K562 (cell line): ENCODE data around the gene ARMH3. TPM values are rescaled to one million over a fixed set of nuclear protein-coding genes. Genes with fewer than 3 reads are reported as not detected.

Source experiments
- ATAC-seq: fragments of 200-7000 bp; cut with Tn5 transposase; 3 replicates; pipeline ENCODE4 v1.9.1; 2020; ENCODE audit warnings: moderate library complexity
- BruUV-seq: library from RNA; stranded (reverse); fragments of 400-500 nt; replicated peaks from 2 replicates; lab custom pipeline; 2021; lab: Mats Ljungman, UMichigan
- CTCF ChIA-PET: fragments of 300-600 bp; formaldehyde crosslinking; extraction: SDS; loops from one replicate; lab custom pipeline; 2021; ENCODE audit warnings: low intra/inter-chr PET ratio; lab: Yijun Ruan, JAX
- POLR2A ChIA-PET: fragments of 300-600, 350-650 bp; sonication (Branson Sonifier 250); formaldehyde crosslinking; extraction: SDS; loops from one replicate; lab custom pipeline; 2021; ENCODE audit warnings: antibody characterized with exemption, inconsistent platforms; lab: Yijun Ruan, JAX
- DNase-seq, 4 experiments: peaks; one replicate each; pipeline versions ENCODE4 v3.0.0 to v3.0.0-alpha.2; 2011 to 2018; ENCODE audit warnings: low spot score in 3 of 4, mixed read lengths in 3 of 4; ENCODE audit errors: extremely low read depth in 1 of 4
- FAIRE-seq: peaks from 2 replicates; lab custom pipeline; 2011; peaks lifted over from hg19 to GRCh38; lab: Jason Lieb, UNC
- H2AFZ ChIP-seq: 2 replicates; pipeline ENCODE4 v1.6.0; 2011; ENCODE audit warnings: low read depth, low read length, control low read depth, inconsistent platforms
- H3K27ac ChIP-seq: fragments of 200-600 bp; 3 replicates; pipeline ENCODE4 v1.8.0; 2011; ENCODE audit warnings: low read depth, mild to moderate bottlenecking, control low read depth, inconsistent platforms, low read length, moderate library complexity, mixed read lengths; ENCODE audit errors: extremely low read depth
- H3K27me3 ChIP-seq, 2 experiments: fragments of 300-600 bp in 1 of 2; 2 replicates in 1 of 2; 3 replicates in 1 of 2; pipeline versions ENCODE4 v1.6.0 to v1.8.0; 2011; ENCODE audit warnings: inconsistent platforms in 2 of 2, low read length in 2 of 2, mild to moderate bottlenecking in 1 of 2, mixed read lengths in 1 of 2, moderate library complexity in 1 of 2; ENCODE audit not compliant: control insufficient read depth in 2 of 2, insufficient read depth in 2 of 2
- H3K36me3 ChIP-seq: fragments of 300-600 bp; 3 replicates; pipeline ENCODE4 v1.8.0; 2011; ENCODE audit warnings: mild to moderate bottlenecking, low read length, inconsistent platforms; ENCODE audit not compliant: control insufficient read depth, insufficient read depth
- H3K4me1 ChIP-seq, 2 experiments: fragments of 200-600 bp in 1 of 2; replicated peaks in 1 of 2; 2 replicates in 1 of 2; 3 replicates in 1 of 2; pipeline versions ENCODE4 v1.5.1 to v1.8.0; 2011; ENCODE audit warnings: inconsistent platforms in 2 of 2, low read length in 2 of 2, mild to moderate bottlenecking in 1 of 2, mixed read lengths in 1 of 2, moderate library complexity in 1 of 2; ENCODE audit not compliant: control insufficient read depth in 2 of 2, insufficient read depth in 2 of 2
- H3K4me2 ChIP-seq: 2 replicates; pipeline ENCODE4 v1.6.1; 2011; ENCODE audit warnings: low read length, control low read depth, inconsistent platforms, mixed read lengths; ENCODE audit not compliant: insufficient read depth
- H3K4me3 ChIP-seq: fragments of 200-600 bp; sonication (generic), shearing (Covaris generic); 2 replicates; pipeline ENCODE4 v1.5.1; 2016; ENCODE audit warnings: control low read depth, inconsistent platforms
- H3K79me2 ChIP-seq: fragments of 200-600 bp; 3 replicates; pipeline ENCODE4 v1.8.0; 2011; ENCODE audit warnings: low read length, inconsistent platforms; ENCODE audit not compliant: control insufficient read depth, insufficient read depth
- H3K9ac ChIP-seq, 2 experiments: 2 replicates each; pipeline versions ENCODE4 v1.6.0 to v1.6.1; 2011; ENCODE audit warnings: low read depth in 2 of 2, low read length in 2 of 2, control low read depth in 1 of 2, inconsistent platforms in 1 of 2, mild to moderate bottlenecking in 1 of 2, mixed read lengths in 1 of 2; ENCODE audit not compliant: insufficient read depth in 1 of 2
- H3K9me1 ChIP-seq: one replicate; pipeline ENCODE4 v1.6.0; 2011; ENCODE audit warnings: inconsistent platforms, mild to moderate bottlenecking, low read length, moderate library complexity; ENCODE audit not compliant: control insufficient read depth, insufficient read depth
- H3K9me3 ChIP-seq: replicated peaks from 2 replicates; pipeline ENCODE4 v1.5.1; 2011; ENCODE audit warnings: low read depth, low read length, inconsistent platforms; ENCODE audit not compliant: control insufficient read depth, insufficient read depth
- H4K20me1 ChIP-seq: replicated peaks from 2 replicates; pipeline ENCODE4 v1.6.1; 2011; ENCODE audit warnings: low read length, inconsistent platforms, mixed read lengths; ENCODE audit not compliant: control insufficient read depth, insufficient read depth
- FOS ChIP-seq: IDR thresholded peaks from 3 replicates; pipeline ENCODE4 v1.6.1; 2011; ENCODE audit not compliant: insufficient read length; ENCODE audit errors: extremely low read depth
- GABPA ChIP-seq: fragments of 200-800 bp; sonication (Bioruptor generic); conservative IDR thresholded peaks from 2 replicates; pipeline ENCODE4 v1.6.1; 2016; ENCODE audit warnings: low read depth, missing genetic modification characterization, missing compliant biosample characterization
- NFIX ChIP-seq: fragments of 250-450 bp; sonication (Bioruptor Pico); IDR thresholded peaks from 2 replicates; pipeline ENCODE4 v1.4.0; 2020; ENCODE audit warnings: low read depth, mild to moderate bottlenecking, moderate library complexity
- PHF21A ChIP-seq: fragments of 450-650 bp; IDR thresholded peaks from 2 replicates; pipeline ENCODE4 v1.6.1; 2017; ENCODE audit warnings: low read depth, borderline replicate concordance
- TAL1 ChIP-seq: fragments of 450-650 bp; IDR thresholded peaks from 2 replicates; pipeline ENCODE4 v1.6.1; 2016; ENCODE audit warnings: mild to moderate bottlenecking
- ZNF140 ChIP-seq: fragments of 250-450 bp; sonication (Bioruptor Pico); IDR thresholded peaks from 2 replicates; pipeline ENCODE4 v1.8.0; 2021; ENCODE audit warnings: moderate library complexity, mild to moderate bottlenecking, inconsistent platforms
- ZNF507 ChIP-seq: conservative IDR thresholded peaks from 2 replicates; pipeline ENCODE4 v1.6.1; 2017; ENCODE audit warnings: missing genetic modification characterization, missing compliant biosample characterization
- ZNF586 ChIP-seq: fragments of 450-650 bp; formaldehyde crosslinking; conservative IDR thresholded peaks from 2 replicates; pipeline ENCODE4 v1.4.0; 2020; ENCODE audit warnings: mild to moderate bottlenecking, moderate library complexity
- WGBS: fragments of 100-300 bp; shearing (Covaris generic); methylation state at CpG from one replicate; pipeline ENCODE4 v1.1.6; 2016; ENCODE audit warnings: low coverage, mixed read lengths; ENCODE audit not compliant: insufficient coverage; ENCODE audit errors: missing lambda C conversion rate; 5-methylcytosine and 5-hydroxymethylcytosine counted together
- in situ Hi-C: fragments of 300-500 bp; cut with MboI; formaldehyde crosslinking; loops from 4 replicates; pipeline ENCODE4 v1.15.0; 2018; ENCODE audit warnings: inconsistent platforms, mixed read lengths
- intact Hi-C: fragments of 100-400 bp; cut with micrococcal nuclease; formaldehyde crosslinking; loops from 2 replicates; pipeline ENCODE4 v1.14.2; 2022
- polyA plus RNA-seq, 8 experiments: library from polyadenylated mRNA; depleted of rRNA in 4 of 8; stranded (reverse) in 5 of 8; unstranded in 3 of 8; fragments of >200 nt; fragmentation: Nextera tagmentation in 2 of 8; fragmentation: Illumina TruSeq in 1 of 8; extraction: Ambion mirVana in 2 of 8; extraction: Trizol in 1 of 8; gene quantifications; 2 replicates each; pipeline versions ENCODE4 v1.2.1 to v1.2.3, GENCODE V29; 2011 to 2014; ENCODE audit warnings: inconsistent platforms in 1 of 8, missing spikeins in 1 of 8
- total RNA-seq, 7 experiments: library from RNA; depleted of rRNA in 6 of 7; stranded (reverse); fragments of >200 nt in 6 of 7; fragmentation: Illumina TruSeq in 2 of 7; extraction: Trizol in 2 of 7; gene quantifications; 2 replicates each; pipeline versions ENCODE4 v1.2.1 to v1.2.3, GENCODE V29; 2011 to 2021; ENCODE audit warnings: low replicate concordance in 1 of 7
- TF ChIP-seq, protein P1 (sequence below): fragments of 450-650 bp; IDR thresholded peaks from 2 replicates; pipeline ENCODE4 v1.6.1; 2016; ENCODE audit warnings: missing biosample characterization, missing genetic modification characterization
- TF ChIP-seq, protein P2 (sequence below), 2 experiments: fragments of 450-650 bp; conservative IDR thresholded peaks; 2 replicates each; pipeline ENCODE4 v1.6.1; 2017; ENCODE audit warnings: mild to moderate bottlenecking in 2 of 2, moderate library complexity in 2 of 2

Gene ARMH3
- total and polyA plus RNA-seq, 9 of the 15 experiments (the other 6 are each of a cell fraction or from before 2014, with no cell fraction given), result 0.29 to 0.73 TPM; not detected in 7

DNA sequence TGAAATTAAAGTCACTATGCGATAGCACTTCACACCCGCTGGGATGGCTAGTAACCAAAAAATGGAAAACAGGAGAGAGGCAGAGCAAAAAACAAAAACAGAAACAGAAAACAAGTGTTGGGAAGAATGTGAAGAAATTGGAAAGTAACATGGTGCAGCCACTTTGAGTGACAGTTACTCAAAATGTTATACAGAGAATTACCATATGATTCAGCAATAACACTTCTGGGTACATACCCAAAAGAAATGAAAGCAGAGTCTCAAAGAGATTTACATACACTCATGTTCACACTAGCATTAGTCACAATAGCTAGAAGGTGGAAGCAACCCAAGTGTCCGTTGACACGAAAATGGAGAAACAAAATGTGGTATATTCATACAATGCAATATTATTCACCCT, 123.8 kb downstream of the ARMH3 start:
- Histone ChIP-seq H3K9me1 (no peaks in the 10 kb centered on the region), H3K4me2 (no peak overlapping the region), H3K36me3 (no peaks in the 10 kb centered on the region), H3K27me3 (no peaks in the 10 kb centered on the region), H3K27ac (no peak overlapping the region), H3K79me2 (no peaks in the 10 kb centered on the region), H3K4me3 (no peak overlapping the region), H3K9me3 (no peaks in the 10 kb centered on the region), H4K20me1 (no peaks in the 10 kb centered on the region), H3K9ac (no peak overlapping the region), H2AFZ (no peak overlapping the region), H3K4me1 (no peaks in the 10 kb centered on the region)
- POLR2A ChIA-PET, result no interaction called here
- in situ Hi-C loops, result no loop called here
- DNase-seq (no peak), ATAC-seq (no peak), FAIRE-seq (no peak)
- TF ChIP-seq, protein P1, sequence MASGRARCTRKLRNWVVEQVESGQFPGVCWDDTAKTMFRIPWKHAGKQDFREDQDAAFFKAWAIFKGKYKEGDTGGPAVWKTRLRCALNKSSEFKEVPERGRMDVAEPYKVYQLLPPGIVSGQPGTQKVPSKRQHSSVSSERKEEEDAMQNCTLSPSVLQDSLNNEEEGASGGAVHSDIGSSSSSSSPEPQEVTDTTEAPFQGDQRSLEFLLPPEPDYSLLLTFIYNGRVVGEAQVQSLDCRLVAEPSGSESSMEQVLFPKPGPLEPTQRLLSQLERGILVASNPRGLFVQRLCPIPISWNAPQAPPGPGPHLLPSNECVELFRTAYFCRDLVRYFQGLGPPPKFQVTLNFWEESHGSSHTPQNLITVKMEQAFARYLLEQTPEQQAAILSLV (tag), result no peak
- TF ChIP-seq PHF21A (no peak), ZNF140 (CRISPR knock-in tag) (no peak)
- no CpG with 5 or more reads among the region's 4 CpGs for WGBS
- CTCF ChIA-PET, result no interaction called here
- intact Hi-C loops, result no loop called here
- no TSS peak for BruUV-seq

DNA sequence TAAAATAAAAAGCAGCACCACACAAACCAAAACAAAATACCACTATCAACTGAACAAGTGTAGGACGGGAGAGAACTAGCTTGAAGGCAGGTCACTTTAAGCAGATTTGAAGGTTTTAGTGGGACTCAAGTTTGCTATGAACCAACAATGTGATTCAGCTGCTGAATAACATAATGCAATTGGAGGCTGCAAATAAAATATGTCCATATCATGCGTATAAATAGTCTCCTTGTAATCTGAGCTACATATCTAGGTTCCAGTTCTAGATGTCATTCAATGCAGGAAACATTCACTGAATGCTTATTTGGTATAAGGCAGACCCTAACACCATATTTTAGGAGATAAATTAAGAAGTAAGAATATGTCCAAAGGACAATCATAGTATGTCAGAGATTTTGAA, 130.9 kb downstream of the ARMH3 start:
- Histone ChIP-seq H3K27ac (no peak overlapping the region), H3K9me1 (no peaks in the 10 kb centered on the region), H3K9ac (no peak overlapping the region), H3K36me3 (no peaks in the 10 kb centered on the region), H3K4me3 (no peak overlapping the region), H4K20me1 (no peaks in the 10 kb centered on the region), H3K4me1 (no peaks in the 10 kb centered on the region), H3K9me3 (no peaks in the 10 kb centered on the region), H3K4me2 (no peak overlapping the region), H2AFZ (no peak overlapping the region), H3K79me2 (no peaks in the 10 kb centered on the region), H3K27me3 (no peaks in the 10 kb centered on the region)
- in situ Hi-C loops, result no loop called here
- CTCF ChIA-PET, result no interaction called here
- no CpG with 5 or more reads among the region's 2 CpGs for WGBS
- FAIRE-seq (no peak), ATAC-seq (no peak), DNase-seq (no peak)
- intact Hi-C loops, result no loop called here
- BruUV-seq, result no TSS peak
- POLR2A ChIA-PET, result no interaction called here
- TF ChIP-seq, protein P2, sequence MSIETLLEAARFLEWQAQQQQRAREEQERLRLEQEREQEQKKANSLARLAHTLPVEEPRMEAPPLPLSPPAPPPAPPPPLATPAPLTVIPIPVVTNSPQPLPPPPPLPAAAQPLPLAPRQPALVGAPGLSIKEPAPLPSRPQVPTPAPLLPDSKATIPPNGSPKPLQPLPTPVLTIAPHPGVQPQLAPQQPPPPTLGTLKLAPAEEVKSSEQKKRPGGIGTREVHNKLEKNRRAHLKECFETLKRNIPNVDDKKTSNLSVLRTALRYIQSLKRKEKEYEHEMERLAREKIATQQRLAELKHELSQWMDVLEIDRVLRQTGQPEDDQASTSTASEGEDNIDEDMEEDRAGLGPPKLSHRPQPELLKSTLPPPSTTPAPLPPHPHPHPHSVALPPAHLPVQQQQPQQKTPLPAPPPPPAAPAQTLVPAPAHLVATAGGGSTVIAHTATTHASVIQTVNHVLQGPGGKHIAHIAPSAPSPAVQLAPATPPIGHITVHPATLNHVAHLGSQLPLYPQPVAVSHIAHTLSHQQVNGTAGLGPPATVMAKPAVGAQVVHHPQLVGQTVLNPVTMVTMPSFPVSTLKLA (conservative IDR thresholded peaks at IDR 0.05), result no peak
- TF ChIP-seq ZNF507 (tag), result no peak
- no peak for TF ChIP-seq GABPA (tag)
- TF ChIP-seq ZNF586 (CRISPR knock-in tag), result no peak
- no peak for TF ChIP-seq TAL1
- TF ChIP-seq FOS, result no peak
- TF ChIP-seq NFIX (CRISPR knock-in tag), result no peak
